Mesenchymal stem cell (in vitro differentiated cells and primary cell): ENCODE data around the gene ADARB2.

ENCODE experiments used
- DNase-seq: peaks from one replicate; pipeline ENCODE4 v3.0.0-alpha.2; 2013
- H2AFZ ChIP-seq: one replicate; pipeline ENCODE4 v1.6.1; 2013; ENCODE audit warnings: low read depth, mild to moderate bottlenecking, control low read depth, inconsistent platforms, low read length, moderate library complexity
- H2AK5ac ChIP-seq: 2 replicates; pipeline ENCODE4 v1.6.1; 2013; ENCODE audit warnings: low read length, moderate library complexity, mild to moderate bottlenecking, inconsistent platforms; ENCODE audit not compliant: severe bottlenecking
- H2BK120ac ChIP-seq: one replicate; pipeline ENCODE4 v1.6.1; 2013; ENCODE audit warnings: low read depth, mild to moderate bottlenecking, inconsistent platforms, low read length, moderate library complexity
- H2BK12ac ChIP-seq, 2 experiments: one replicate each; pipeline ENCODE4 v1.6.1; 2013; ENCODE audit warnings: inconsistent platforms in 2 of 2, low read length in 2 of 2, mild to moderate bottlenecking in 2 of 2, moderate library complexity in 2 of 2, control low read depth in 1 of 2
- H2BK15ac ChIP-seq: one replicate; pipeline ENCODE4 v1.6.1; 2013; ENCODE audit warnings: mild to moderate bottlenecking, low read depth, inconsistent platforms; ENCODE audit not compliant: poor library complexity, severe bottlenecking
- H2BK5ac ChIP-seq: 2 replicates; pipeline ENCODE4 v1.6.1; 2013; ENCODE audit warnings: low read depth, mild to moderate bottlenecking, low read length, control low read depth, inconsistent platforms; ENCODE audit not compliant: poor library complexity, severe bottlenecking
- H3K14ac ChIP-seq, 2 experiments: one replicate each; pipeline ENCODE4 v1.6.1; 2013; ENCODE audit warnings: inconsistent platforms in 2 of 2, low read length in 2 of 2, control low read depth in 1 of 2, mild to moderate bottlenecking in 1 of 2, moderate library complexity in 1 of 2
- H3K18ac ChIP-seq, 2 experiments: one replicate each; pipeline ENCODE4 v1.6.1; 2013; ENCODE audit warnings: inconsistent platforms in 2 of 2, low read length in 2 of 2, control low read depth in 1 of 2, low read depth in 1 of 2, mild to moderate bottlenecking in 1 of 2
- H3K23ac ChIP-seq, 2 experiments: one replicate each; pipeline ENCODE4 v1.6.1; 2013; ENCODE audit warnings: inconsistent platforms in 2 of 2, low read length in 2 of 2, mild to moderate bottlenecking in 2 of 2, moderate library complexity in 2 of 2, control low read depth in 1 of 2
- H3K27ac ChIP-seq: 2 replicates; pipeline ENCODE4 v1.5.1; 2013; ENCODE audit warnings: mild to moderate bottlenecking, moderate library complexity, low read length, control low read depth, inconsistent platforms; ENCODE audit not compliant: poor library complexity, severe bottlenecking
- H3K27me3 ChIP-seq, 2 experiments: 2 replicates each; pipeline versions ENCODE4 v1.6.1 to v1.7.0; 2013; ENCODE audit warnings: low read length in 2 of 2, mild to moderate bottlenecking in 2 of 2, moderate library complexity in 2 of 2, control low read depth in 1 of 2, inconsistent platforms in 1 of 2; ENCODE audit not compliant: control insufficient read depth in 1 of 2, insufficient read depth in 1 of 2
- H3K36me3 ChIP-seq, 2 experiments: 2 replicates each; pipeline versions ENCODE4 v1.6.1 to v1.7.0; 2013; ENCODE audit warnings: low read length in 2 of 2, control low read depth in 1 of 2, inconsistent platforms in 1 of 2, low read depth in 1 of 2, mild to moderate bottlenecking in 1 of 2; ENCODE audit not compliant: insufficient read depth in 2 of 2, control insufficient read depth in 1 of 2
- H3K4ac ChIP-seq, 2 experiments: one replicate each; pipeline ENCODE4 v1.6.1; 2013; ENCODE audit warnings: inconsistent platforms in 2 of 2, low read length in 2 of 2, mild to moderate bottlenecking in 2 of 2, moderate library complexity in 2 of 2, control low read depth in 1 of 2, low read depth in 1 of 2
- H3K4me1 ChIP-seq: 2 replicates; pipeline ENCODE4 v1.6.1; 2013; ENCODE audit warnings: low read depth, low read length, control low read depth; ENCODE audit not compliant: control insufficient read depth, insufficient read depth
- H3K4me2 ChIP-seq: 2 replicates; pipeline ENCODE4 v1.6.1; 2013; ENCODE audit warnings: low read length, mild to moderate bottlenecking, inconsistent platforms; ENCODE audit not compliant: poor library complexity, severe bottlenecking
- H3K4me3 ChIP-seq, 2 experiments: 2 replicates each; pipeline versions ENCODE4 v1.5.1 to v1.7.0; 2013; ENCODE audit warnings: low read length in 2 of 2, mild to moderate bottlenecking in 2 of 2, control low read depth in 1 of 2, low read depth in 1 of 2; ENCODE audit not compliant: insufficient read depth in 1 of 2
- H3K79me1 ChIP-seq: replicated peaks from 2 replicates; pipeline ENCODE4 v1.6.1; 2013; ENCODE audit warnings: mild to moderate bottlenecking, control low read depth, low read length, inconsistent platforms; ENCODE audit not compliant: poor library complexity, severe bottlenecking
- H3K9ac ChIP-seq: 2 replicates; pipeline ENCODE4 v1.7.0; 2013; ENCODE audit warnings: mild to moderate bottlenecking, low read length, moderate library complexity
- H3K9me3 ChIP-seq: 2 replicates; pipeline ENCODE4 v1.7.0; 2013; ENCODE audit warnings: mild to moderate bottlenecking, low read length; ENCODE audit not compliant: control insufficient read depth
- H4K8ac ChIP-seq: one replicate; pipeline ENCODE4 v1.6.1; 2013; ENCODE audit warnings: inconsistent platforms, mild to moderate bottlenecking, low read length, moderate library complexity
- H4K91ac ChIP-seq: one replicate; pipeline ENCODE4 v1.6.1; 2013; ENCODE audit warnings: mild to moderate bottlenecking, low read length, inconsistent platforms
- WGBS: methylation state at CpG from one replicate; pipeline ENCODE4 v1.1.7; 2013; ENCODE audit warnings: mixed read lengths; 5-methylcytosine and 5-hydroxymethylcytosine counted together

Gene ADARB2

GRCh38 chr10:1230592-1231275 lies 506.6 kb downstream of the ADARB2 start:
- H3K79me1 ChIP-seq, result no peaks in the 10 kb centered on the region
- 76% methylated on average over 9 of the region's 9 CpGs for WGBS
- H3K14ac ChIP-seq, result no peak overlapping the region
- peaks cover 0 to 11% of the 10 kb centered on the region in 2 experiments for H3K27me3 ChIP-seq
- H2AK5ac ChIP-seq, result no peak overlapping the region
- H3K27ac ChIP-seq, result no peak overlapping the region
- H2BK120ac ChIP-seq, result no peak overlapping the region
- no peak overlapping the region for H3K9ac ChIP-seq
- no peak for DNase-seq
- H3K4me2 ChIP-seq, result no peak overlapping the region
- H2BK15ac ChIP-seq, result no peak overlapping the region
- no peak overlapping the region for H2AFZ ChIP-seq
- no peak overlapping the region for H2BK12ac ChIP-seq
- no peak overlapping the region for H4K8ac ChIP-seq
- H3K36me3 ChIP-seq, result no peaks in the 10 kb centered on the region
- no peak overlapping the region for H2BK5ac ChIP-seq
- H4K91ac ChIP-seq, result no peak overlapping the region
- H3K4ac ChIP-seq, result no peak overlapping the region
- H3K4me1 ChIP-seq, result no peaks in the 10 kb centered on the region
- H3K23ac ChIP-seq, result no peak overlapping the region
- no peaks in the 10 kb centered on the region for H3K9me3 ChIP-seq
- H3K18ac ChIP-seq, result no peak overlapping the region
- H3K4me3 ChIP-seq, result no peak overlapping the region

- H4K8ac ChIP-seq, result no peak overlapping the region
- WGBS, result 83% methylated on average over 8 of the region's 8 CpGs
Measured at GRCh38 chr10:1230138-1230537, 507.2 kb downstream of the ADARB2 start.

GRCh38 chr10:1229574-1229973 lies 507.8 kb downstream of the ADARB2 start:
- no peak for DNase-seq
- no peak overlapping the region for H3K18ac ChIP-seq

More at GRCh38 chr10:1230138-1230537, 507.2 kb downstream of the ADARB2 start:
- no peaks in the 10 kb centered on the region for H3K9me3 ChIP-seq
- H3K27me3 ChIP-seq, result peaks cover 0 to 11% of the 10 kb centered on the region in 2 experiments
- no peak overlapping the region for H3K4me3 ChIP-seq
- no peaks in the 10 kb centered on the region for H3K4me1 ChIP-seq
- H3K4ac ChIP-seq, result no peak overlapping the region
- no peak for DNase-seq
- no peak overlapping the region for H2BK120ac ChIP-seq
- H3K14ac ChIP-seq, result no peak overlapping the region
- H3K9ac ChIP-seq, result no peak overlapping the region
- no peak overlapping the region for H3K23ac ChIP-seq
- H2BK5ac ChIP-seq, result no peak overlapping the region
- H3K18ac ChIP-seq, result no peak overlapping the region
- H2BK15ac ChIP-seq, result no peak overlapping the region
- no peaks in the 10 kb centered on the region for H3K36me3 ChIP-seq
- no peak overlapping the region for H3K27ac ChIP-seq
- H2BK12ac ChIP-seq, result no peak overlapping the region
- H3K79me1 ChIP-seq, result no peaks in the 10 kb centered on the region
- H4K91ac ChIP-seq, result no peak overlapping the region
- no peak overlapping the region for H2AK5ac ChIP-seq
- no peak overlapping the region for H2AFZ ChIP-seq
- no peak overlapping the region for H3K4me2 ChIP-seq

GRCh38 chr10:1229116-1229515 lies 508.2 kb downstream of the ADARB2 start:
- Histone ChIP-seq H3K14ac (no peak overlapping the region), H3K27ac (no peak overlapping the region), H2BK120ac (no peak overlapping the region), H3K27me3 (peaks cover 0 to 11% of the 10 kb centered on the region in 2 experiments), H3K9ac (no peak overlapping the region), H3K18ac (no peak overlapping the region), H4K8ac (no peak overlapping the region), H3K4me3 (no peak overlapping the region), H3K9me3 (no peaks in the 10 kb centered on the region), H3K79me1 (no peaks in the 10 kb centered on the region), H2AFZ (no peak overlapping the region), H3K4me1 (no peaks in the 10 kb centered on the region), H2BK15ac (no peak overlapping the region), H3K23ac (no peak overlapping the region), H2BK5ac (no peak overlapping the region), H3K4ac (no peak overlapping the region), H3K36me3 (no peaks in the 10 kb centered on the region), H2AK5ac (no peak overlapping the region), H2BK12ac (no peak overlapping the region), H3K4me2 (no peak overlapping the region), H4K91ac (no peak overlapping the region)
- WGBS, result 78% methylated on average over 3 of the region's 3 CpGs
- no peak for DNase-seq

More at GRCh38 chr10:1229574-1229973, 507.8 kb downstream of the ADARB2 start:
- no peak overlapping the region for H3K4ac ChIP-seq
- H3K79me1 ChIP-seq, result no peaks in the 10 kb centered on the region
- no peak overlapping the region for H2BK15ac ChIP-seq
- no peaks in the 10 kb centered on the region for H3K4me1 ChIP-seq
- H2BK120ac ChIP-seq, result no peak overlapping the region
- no peaks in the 10 kb centered on the region for H3K9me3 ChIP-seq
- no peak overlapping the region for H2AK5ac ChIP-seq
- H2AFZ ChIP-seq, result no peak overlapping the region
- 90% methylated on average over 10 of the region's 10 CpGs for WGBS
- peaks cover 0 to 11% of the 10 kb centered on the region in 2 experiments for H3K27me3 ChIP-seq
- no peak overlapping the region for H4K8ac ChIP-seq
- no peak overlapping the region for H3K23ac ChIP-seq
- H3K4me2 ChIP-seq, result no peak overlapping the region
- no peak overlapping the region for H2BK5ac ChIP-seq
- no peak overlapping the region for H3K4me3 ChIP-seq
- peak overlapping the region; percentile 16 for H4K91ac ChIP-seq
- H3K36me3 ChIP-seq, result no peaks in the 10 kb centered on the region
- H3K9ac ChIP-seq, result no peak overlapping the region
- H3K27ac ChIP-seq, result no peak overlapping the region
- H2BK12ac ChIP-seq, result no peak overlapping the region
- no peak overlapping the region for H3K14ac ChIP-seq
